Endothelial cell (in vitro differentiated cells): ENCODE data around the gene CLDN10. TPM values are rescaled to one million over a fixed set of nuclear protein-coding genes. Genes with fewer than 3 reads are reported as not detected.
"Not testable (repeated sequence)": the region's sequence is repeated elsewhere in the genome, so short reads cannot be mapped to it uniquely, and the experiment has no call there.

Experiments used
- DNase-seq: peaks from one replicate; pipeline ENCODE4 v3.0.0; 2021; ENCODE audit warnings: low spot score
- H3K27ac Mint-ChIP-seq: one replicate; pipeline ENCODE4 v1.8.0; 2021; ENCODE audit warnings: mixed read lengths, inconsistent platforms; ENCODE audit not compliant: unreplicated experiment
- H3K27me3 Mint-ChIP-seq: one replicate; pipeline ENCODE4 v1.8.0; 2021; ENCODE audit warnings: mild to moderate bottlenecking, moderate library complexity, mixed read lengths, inconsistent platforms; ENCODE audit not compliant: unreplicated experiment
- H3K36me3 Mint-ChIP-seq: one replicate; pipeline ENCODE4 v1.8.0; 2021; ENCODE audit warnings: mild to moderate bottlenecking, low read depth, mixed read lengths, inconsistent platforms; ENCODE audit not compliant: unreplicated experiment
- H3K4me1 Mint-ChIP-seq: one replicate; pipeline ENCODE4 v1.8.0; 2021; ENCODE audit warnings: mild to moderate bottlenecking, mixed read lengths, inconsistent platforms; ENCODE audit not compliant: unreplicated experiment
- H3K4me3 Mint-ChIP-seq: one replicate; pipeline ENCODE4 v1.8.0; 2021; ENCODE audit warnings: mild to moderate bottlenecking, mixed read lengths, inconsistent platforms; ENCODE audit not compliant: unreplicated experiment
- H3K9me3 Mint-ChIP-seq: one replicate; pipeline ENCODE4 v1.8.0; 2021; ENCODE audit warnings: mixed read lengths, inconsistent platforms; ENCODE audit not compliant: unreplicated experiment
- total RNA-seq: library from RNA; stranded (reverse); fragmentation: NEBNext Ultra II Directional; extraction: Animal tissue kit (Norgen Biotek cat#: 25700); gene quantifications from one replicate; pipeline ENCODE4 v1.2.1, GENCODE V29; 2021; ENCODE audit not compliant: unreplicated experiment
- TF ChIP-seq, protein P1 (sequence below): fragments of 200-600 bp; sonication (generic); IDR thresholded peaks from one replicate; pipeline ENCODE4 v1.5.0; 2021; ENCODE audit warnings: antibody characterized with exemption; ENCODE audit not compliant: unreplicated experiment

Gene CLDN10
- total RNA-seq, 1 donor from 2014 or later = 1.6 TPM

GRCh38 chr13:95508996-95509395 lies 43.5 kb upstream of the CLDN10 start:
- TF ChIP-seq, protein P1, sequence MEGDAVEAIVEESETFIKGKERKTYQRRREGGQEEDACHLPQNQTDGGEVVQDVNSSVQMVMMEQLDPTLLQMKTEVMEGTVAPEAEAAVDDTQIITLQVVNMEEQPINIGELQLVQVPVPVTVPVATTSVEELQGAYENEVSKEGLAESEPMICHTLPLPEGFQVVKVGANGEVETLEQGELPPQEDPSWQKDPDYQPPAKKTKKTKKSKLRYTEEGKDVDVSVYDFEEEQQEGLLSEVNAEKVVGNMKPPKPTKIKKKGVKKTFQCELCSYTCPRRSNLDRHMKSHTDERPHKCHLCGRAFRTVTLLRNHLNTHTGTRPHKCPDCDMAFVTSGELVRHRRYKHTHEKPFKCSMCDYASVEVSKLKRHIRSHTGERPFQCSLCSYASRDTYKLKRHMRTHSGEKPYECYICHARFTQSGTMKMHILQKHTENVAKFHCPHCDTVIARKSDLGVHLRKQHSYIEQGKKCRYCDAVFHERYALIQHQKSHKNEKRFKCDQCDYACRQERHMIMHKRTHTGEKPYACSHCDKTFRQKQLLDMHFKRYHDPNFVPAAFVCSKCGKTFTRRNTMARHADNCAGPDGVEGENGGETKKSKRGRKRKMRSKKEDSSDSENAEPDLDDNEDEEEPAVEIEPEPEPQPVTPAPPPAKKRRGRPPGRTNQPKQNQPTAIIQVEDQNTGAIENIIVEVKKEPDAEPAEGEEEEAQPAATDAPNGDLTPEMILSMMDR = no peak

DNA sequence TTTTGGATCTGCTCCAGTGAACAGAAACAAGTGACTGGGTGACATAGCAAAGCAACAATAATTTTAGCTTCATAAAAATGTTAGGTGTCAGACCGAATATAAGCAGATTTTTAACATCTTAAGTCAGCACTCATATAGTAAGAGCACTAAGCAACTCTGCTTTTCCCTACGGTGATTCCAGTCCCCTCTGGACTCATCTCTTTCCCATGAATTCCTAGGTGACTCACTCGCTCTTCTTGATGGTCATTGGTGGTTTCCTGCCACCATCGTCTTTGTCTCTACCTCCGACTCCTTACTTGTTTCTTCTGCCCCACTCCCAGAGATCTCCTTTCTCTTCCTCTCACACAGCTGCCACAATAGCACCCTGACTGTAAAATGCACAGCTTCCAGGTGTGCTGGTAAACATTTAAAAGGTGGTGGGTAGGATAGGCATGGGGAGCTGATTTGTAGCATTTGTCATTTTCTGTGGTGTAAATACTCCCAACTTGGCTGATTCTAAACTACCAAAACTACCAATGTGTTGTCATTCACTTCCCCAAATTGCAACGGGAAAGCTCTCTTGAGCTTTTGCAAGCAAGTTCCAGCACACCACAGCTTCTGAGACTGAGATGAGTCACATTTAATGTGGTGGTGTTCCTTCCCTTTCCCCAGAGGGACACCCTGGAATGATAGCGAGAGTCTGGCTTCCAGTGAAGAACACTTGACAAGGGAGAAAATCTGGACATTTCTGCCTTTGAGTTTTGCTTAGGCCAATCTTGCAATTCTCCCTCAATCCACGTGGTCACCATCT lies 42.8 kb upstream of the CLDN10 start:
- TF ChIP-seq, protein P1 = no peak
- no peak overlapping the region for H3K4me3 Mint-ChIP-seq

More at GRCh38 chr13:95508996-95509395, 43.5 kb upstream of the CLDN10 start:
- H3K27me3 Mint-ChIP-seq = peaks cover 1% of the 10 kb centered on the region
- no peak for DNase-seq
- no peak overlapping the region for H3K4me3 Mint-ChIP-seq
- no peak overlapping the region for H3K27ac Mint-ChIP-seq
- no peaks in the 10 kb centered on the region for H3K36me3 Mint-ChIP-seq
- no peaks in the 10 kb centered on the region for H3K9me3 Mint-ChIP-seq
- H3K4me1 Mint-ChIP-seq = no peaks in the 10 kb centered on the region

GRCh38 chr13:95510950-95511349 lies 41.6 kb upstream of the CLDN10 start:
- H3K4me1 Mint-ChIP-seq = no peaks in the 10 kb centered on the region
- no peaks in the 10 kb centered on the region for H3K36me3 Mint-ChIP-seq
- H3K4me3 Mint-ChIP-seq = no peak overlapping the region
- TF ChIP-seq, protein P1 = no peak
- peaks cover 1% of the 10 kb centered on the region for H3K27me3 Mint-ChIP-seq
- H3K9me3 Mint-ChIP-seq = no peaks in the 10 kb centered on the region
- no peak for DNase-seq
- H3K27ac Mint-ChIP-seq = no peak overlapping the region

More for the DNA sequence above, 42.8 kb upstream of the CLDN10 start:
- no peaks in the 10 kb centered on the region for H3K4me1 Mint-ChIP-seq
- H3K36me3 Mint-ChIP-seq = no peaks in the 10 kb centered on the region
- no peak for DNase-seq
- H3K9me3 Mint-ChIP-seq = no peaks in the 10 kb centered on the region
- H3K27me3 Mint-ChIP-seq = peaks cover 1% of the 10 kb centered on the region
- H3K27ac Mint-ChIP-seq = no peak overlapping the region

DNA sequence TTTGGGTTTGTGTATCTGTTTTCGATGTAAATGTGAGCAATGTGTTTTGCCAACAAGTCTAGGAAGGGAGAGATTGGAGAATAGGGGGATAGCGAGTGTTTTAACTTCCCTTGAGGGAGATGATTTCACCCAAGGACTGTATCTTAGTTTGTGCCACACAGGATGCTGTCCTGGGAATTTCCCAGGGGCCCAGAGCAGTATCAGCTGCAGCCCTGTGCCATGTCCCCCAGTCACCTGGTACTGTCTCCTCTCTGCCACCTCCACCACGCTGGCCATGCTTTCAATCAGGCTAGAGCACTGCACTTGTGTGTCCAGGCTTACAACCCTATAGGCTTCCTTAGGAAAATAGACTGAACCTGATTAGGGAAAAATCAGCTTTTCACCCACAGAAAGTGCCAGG lies 40.1 kb upstream of the CLDN10 start:
- DNase-seq = no peak
- Mint-ChIP-seq H3K27ac (no peak overlapping the region), H3K27me3 (no peaks in the 10 kb centered on the region), H3K4me1 (no peaks in the 10 kb centered on the region), H3K4me3 (no peak overlapping the region), H3K36me3 (no peaks in the 10 kb centered on the region), H3K9me3 (no peaks in the 10 kb centered on the region)
- TF ChIP-seq, protein P1 = no peak

DNA sequence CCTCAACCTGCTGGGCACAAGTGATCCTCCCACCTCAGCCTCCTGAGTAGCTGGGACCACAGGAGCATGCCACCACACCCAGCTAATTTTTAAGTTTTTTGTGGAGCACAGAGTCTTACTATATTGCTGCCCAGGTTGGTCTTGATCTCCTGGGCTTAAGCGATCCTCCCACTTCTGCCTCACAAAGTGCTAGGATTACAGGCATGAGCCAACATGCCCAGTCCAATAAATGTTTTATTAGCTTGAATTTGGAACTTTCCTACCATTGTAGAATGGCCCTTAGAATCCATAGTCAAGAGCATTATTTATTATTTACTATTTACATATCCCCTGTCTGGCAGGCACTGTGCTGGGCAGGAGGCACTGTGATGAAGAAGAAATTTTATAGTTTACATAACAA lies 39.6 kb upstream of the CLDN10 start:
- no peak for DNase-seq
- no peaks in the 10 kb centered on the region for H3K4me1 Mint-ChIP-seq
- H3K27ac Mint-ChIP-seq = no peak overlapping the region
- no peak overlapping the region for H3K4me3 Mint-ChIP-seq
- no peaks in the 10 kb centered on the region for H3K27me3 Mint-ChIP-seq
- H3K9me3 Mint-ChIP-seq = no peaks in the 10 kb centered on the region
- TF ChIP-seq, protein P1 = no peak
- H3K36me3 Mint-ChIP-seq = no peaks in the 10 kb centered on the region

GRCh38 chr13:95515606-95516005 lies 36.9 kb upstream of the CLDN10 start:
- not testable (repeated sequence) for H3K36me3 Mint-ChIP-seq, H3K4me1 Mint-ChIP-seq, H3K27me3 Mint-ChIP-seq, H3K9me3 Mint-ChIP-seq, H3K4me3 Mint-ChIP-seq, H3K27ac Mint-ChIP-seq, DNase-seq
